Ovary (tissue), 9 donors: ENCODE data around the gene DNAH3. TPM values are rescaled to one million over a fixed set of nuclear protein-coding genes. Genes with fewer than 3 reads are reported as not detected.

ENCODE experiments used
- DNase-seq, 5 donors: peaks; one replicate each; pipeline ENCODE4 v3.0.0-alpha.2; 2019 to 2020
- H3K27ac ChIP-seq, 2 donors: fragments of 200-600 bp; one replicate each; pipeline versions ENCODE4 v1.5.1 to v1.8.0; 2019 to 2022
- H3K27me3 ChIP-seq: fragments of 200-600 bp; one replicate; pipeline ENCODE4 v1.8.0; 2022
- H3K36me3 ChIP-seq: fragments of 200-600 bp; sonication (generic); one replicate; pipeline ENCODE4 v1.5.1; 2019
- H3K4me1 ChIP-seq: one replicate; pipeline ENCODE4 v1.8.1; 2013; ENCODE audit warnings: mild to moderate bottlenecking, moderate library complexity; ENCODE audit not compliant: insufficient read depth
- H3K4me3 ChIP-seq: fragments of 200-600 bp; sonication (generic); one replicate; pipeline ENCODE4 v1.5.1; 2017
- H3K9me3 ChIP-seq, 2 donors: fragments of 200-600 bp in 1 of 2; sonication (generic) in 1 of 2; one replicate each; pipeline versions ENCODE4 v1.5.1 to v1.8.1; 2013 to 2019; ENCODE audit warnings: mild to moderate bottlenecking in 1 of 2, moderate library complexity in 1 of 2
- CTCF ChIP-seq, 3 donors: fragments of 450-650 bp in 2 of 3; fragments of 200-600 bp in 1 of 3; IDR thresholded peaks; one replicate each; pipeline versions ENCODE4 v1.5.1 to v1.8.0; 2016 to 2022; ENCODE audit warnings: antibody characterized with exemption in 3 of 3, mild to moderate bottlenecking in 1 of 3
- EP300 ChIP-seq: sonication (generic); formaldehyde crosslinking; IDR thresholded peaks from one replicate; pipeline ENCODE4 v1.6.1; 2017; ENCODE audit warnings: antibody characterized with exemption
- POLR2A ChIP-seq: fragments of 450-650 bp; IDR thresholded peaks from one replicate; pipeline ENCODE4 v1.6.1; 2017; ENCODE audit warnings: antibody characterized with exemption, mild to moderate bottlenecking, moderate library complexity
- WGBS, 3 donors: extraction: QIAGEN DNeasy Blood & Tissue Kit in 1 of 3; methylation state at CpG; one replicate each; pipeline versions ENCODE4 v1.1.5 to v1.1.7; 2013 to 2017; 5-methylcytosine and 5-hydroxymethylcytosine counted together
- intact Hi-C, 4 donors: fragments of 100-400 bp; cut with DNase I; formaldehyde crosslinking; loops; one replicate each; pipeline versions ENCODE4 v1.11.0 to v1.15.1; 2022 to 2023
- polyA plus RNA-seq, 2 donors: library from polyadenylated mRNA; stranded (reverse); fragments of 200-250 nt in 1 of 2; fragments of 350-450 nt in 1 of 2; fragmentation: Illumina TruSeq in 1 of 2; extraction: RNeasy Lipid Tissue Mini Kit (QIAGEN cat#74804) in 1 of 2; gene quantifications; one replicate each; pipeline ENCODE4 v1.2.3, GENCODE V29; 2013 to 2014
- total RNA-seq, 7 donors: library from RNA; depleted of rRNA in 2 of 7; stranded (reverse); fragments of >200 nt in 2 of 7; fragmentation: NEBNext Ultra II Directional in 3 of 7; extraction: Animal tissue kit (Norgen Biotek cat#: 25700) in 3 of 7; gene quantifications; one replicate each; pipeline versions ENCODE4 v1.1.0 to v1.2.4, GENCODE V29; 2016 to 2023
- donor health status: DM: no; HTN: no; CAD: no; lungs with moderate emphysema.
- donor health status: DM: no; HTN: no; CAD: no.
- donor health status: Bipolar disorder and iron deficiency.
- donor health status: DM: yes; HTN: yes; CAD: no.
- donor health status: DM: no; HTN: no; CAD: no.
- donor health status: DM: yes; HTN: yes; CAD: no.

Gene DNAH3
- total and polyA plus RNA-seq, 9 donors, result 0.05 to 12.1 (median 0.95) TPM; not detected in 1

DNA sequence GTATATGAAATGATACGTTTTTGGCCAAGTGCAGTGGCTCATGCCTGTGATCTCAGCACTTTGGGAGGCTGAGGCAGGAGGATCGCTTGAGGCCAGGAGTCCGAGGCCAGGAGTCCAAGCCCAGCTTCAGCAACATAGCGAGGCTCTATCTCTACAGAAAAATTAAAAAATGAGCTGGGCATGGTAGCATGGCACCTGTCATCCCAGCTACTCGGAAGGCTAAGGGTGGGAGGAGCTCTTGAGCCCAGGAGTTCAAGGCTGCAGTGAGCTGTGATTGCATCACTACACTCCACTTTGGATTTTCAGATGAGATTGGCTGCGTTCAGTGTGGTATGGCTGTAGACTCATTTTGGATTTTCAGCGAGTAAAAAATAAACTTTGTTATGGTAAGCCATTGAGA, 112.4 kb downstream of the DNAH3 start:
- Histone ChIP-seq H3K9me3 (no peaks in the 10 kb centered on the region), H3K4me1 (no peaks in the 10 kb centered on the region), H3K27ac (no peak overlapping the region), H3K4me3 (no peak overlapping the region), H3K36me3 (no peaks in the 10 kb centered on the region), H3K27me3 (no peaks in the 10 kb centered on the region)
- intact Hi-C loops, result no loop called here
- no peak for DNase-seq
- 70 to 82% (median 74%) methylated on average over 7 of the region's 7 CpGs for WGBS, 3 donors
- TF ChIP-seq CTCF (IDR thresholded peaks at IDR 0.05) (no peak), EP300 (no peak), POLR2A (no peak)

DNA sequence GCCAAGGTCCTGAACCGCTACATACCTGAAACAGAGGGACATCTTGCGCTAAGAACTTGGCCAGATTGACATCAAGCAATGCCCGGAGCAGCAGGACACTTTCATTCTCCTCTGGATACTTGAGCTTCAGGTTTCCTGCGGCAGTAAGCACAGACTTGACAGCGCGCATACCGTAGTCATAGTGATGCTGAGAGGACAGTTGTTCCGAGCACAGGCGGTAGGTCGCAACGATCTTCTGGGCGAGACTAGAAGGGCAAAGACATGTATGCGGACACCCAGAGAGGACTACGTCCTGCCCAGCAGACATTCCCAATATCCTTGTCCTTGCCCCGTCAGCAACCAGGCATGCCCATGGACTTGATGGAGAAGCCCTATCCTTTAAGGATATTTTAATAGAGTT, 112.9 kb downstream of the DNAH3 start:
- no peak overlapping the region for H3K27ac ChIP-seq
- H3K36me3 ChIP-seq, result no peaks in the 10 kb centered on the region
- no peak for DNase-seq
- no peaks in the 10 kb centered on the region for H3K27me3 ChIP-seq
- H3K4me1 ChIP-seq, result no peaks in the 10 kb centered on the region
- no peak overlapping the region for H3K4me3 ChIP-seq
- intact Hi-C loops, result no loop called here
- WGBS, 3 donors, result 87 to 91% (median 90%) methylated on average over 15 of the region's 15 CpGs
- H3K9me3 ChIP-seq, result no peaks in the 10 kb centered on the region
- TF ChIP-seq CTCF (IDR thresholded peaks at IDR 0.05), result no peak
- no peak for TF ChIP-seq EP300

DNA sequence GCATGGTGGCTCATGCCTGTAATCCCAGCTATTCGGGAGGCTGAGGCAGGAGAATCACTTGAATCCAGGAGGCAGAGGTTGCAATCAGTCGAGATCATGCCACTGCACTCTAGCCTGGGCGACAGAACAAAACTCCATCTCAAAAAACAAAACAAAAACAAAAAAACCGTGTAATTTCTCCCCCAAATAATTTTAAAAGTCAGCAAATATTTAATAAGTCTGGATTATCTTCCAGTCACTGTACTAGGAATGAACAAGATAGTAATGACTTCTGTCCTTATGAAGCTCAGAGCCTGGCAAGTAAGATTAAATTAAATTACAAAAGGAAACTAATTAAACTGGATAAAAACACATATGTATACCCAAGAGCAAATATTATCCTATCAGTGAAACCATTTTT, 113.5 kb downstream of the DNAH3 start:
- Histone ChIP-seq H3K27ac (no peak overlapping the region), H3K4me1 (no peaks in the 10 kb centered on the region), H3K9me3 (no peaks in the 10 kb centered on the region), H3K4me3 (no peak overlapping the region), H3K27me3 (no peaks in the 10 kb centered on the region), H3K36me3 (no peaks in the 10 kb centered on the region)
- WGBS, 3 donors, result 70 to 76% (median 75%) methylated on average over 4 of the region's 4 CpGs
- TF ChIP-seq EP300 (no peak), CTCF (IDR thresholded peaks at IDR 0.05) (no peak), POLR2A (no peak)
- intact Hi-C loops, result no loop called here
- no peak for DNase-seq

- Histone ChIP-seq H3K36me3 (no peaks in the 10 kb centered on the region), H3K9me3 (no peaks in the 10 kb centered on the region), H3K27ac (no peak overlapping the region), H3K4me3 (no peak overlapping the region), H3K27me3 (no peaks in the 10 kb centered on the region), H3K4me1 (no peaks in the 10 kb centered on the region)
- no peak for TF ChIP-seq EP300
- TF ChIP-seq POLR2A, result no peak
- TF ChIP-seq CTCF (IDR thresholded peaks at IDR 0.05), result no peak
- WGBS, 3 donors, result 65 to 78% (median 68%) methylated on average over 3 of the region's 3 CpGs
- intact Hi-C loops, result no loop called here
- no peak for DNase-seq
Measured at GRCh38 chr16:21036471-21036870, 114.2 kb downstream of the DNAH3 start.

DNA sequence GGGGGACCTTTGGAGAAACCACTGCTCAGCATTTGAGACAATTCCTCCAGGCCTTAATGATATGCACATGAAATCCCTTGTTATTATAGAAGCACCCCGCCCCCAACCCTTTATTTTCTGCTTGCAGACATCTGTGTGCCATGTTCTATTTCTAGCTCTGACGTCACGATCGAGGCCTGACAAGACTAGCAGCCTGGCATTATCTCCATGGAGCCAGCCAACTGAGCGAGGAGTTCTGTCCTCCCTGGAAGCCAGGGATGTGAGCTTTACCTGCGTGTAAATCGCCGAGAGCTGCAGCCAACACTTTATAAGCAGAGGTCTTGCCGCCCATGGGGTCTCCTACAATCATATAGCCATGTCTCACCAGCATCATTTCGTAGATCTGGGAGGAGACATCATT, 116.9 kb downstream of the DNAH3 start:
- no peak overlapping the region for H3K27ac ChIP-seq
- intact Hi-C loops, result no loop called here
- no peaks in the 10 kb centered on the region for H3K9me3 ChIP-seq
- DNase-seq, result no peak
- no peaks in the 10 kb centered on the region for H3K27me3 ChIP-seq
- H3K4me3 ChIP-seq, result no peak overlapping the region
- no peaks in the 10 kb centered on the region for H3K36me3 ChIP-seq
- 76 to 78% (median 77%) methylated on average over 10 of the region's 10 CpGs for WGBS, 3 donors
- no peaks in the 10 kb centered on the region for H3K4me1 ChIP-seq
- TF ChIP-seq EP300 (no peak), POLR2A (no peak), CTCF (IDR thresholded peaks at IDR 0.05) (no peak)
